Body of pancreas (tissue), 4 donors: ENCODE data around the gene KCNK2. TPM values are rescaled to one million over a fixed set of nuclear protein-coding genes. Genes with fewer than 3 reads are reported as not detected.

Experiments used
- ATAC-seq: fragments of 150-250 bp; one replicate; pipeline ENCODE4 v1.9.1; 2016
- DNase-seq, 4 donors: peaks; one replicate each; pipeline ENCODE4 v3.0.0-alpha.2; 2019
- H3K27ac ChIP-seq, 4 donors: fragments of 200-600 bp; sonication (generic); 1 replicate in 3 of 4; 2 replicates in 1 of 4; pipeline versions ENCODE4 v1.5.1 to v1.6.1; 2016 to 2019; ENCODE audit warnings: mild to moderate bottlenecking in 1 of 4, mixed read lengths in 1 of 4, moderate library complexity in 1 of 4
- H3K27me3 ChIP-seq, 2 donors: fragments of 200-600 bp; sonication (generic); one replicate each; pipeline ENCODE4 v1.6.0; 2016; ENCODE audit warnings: mild to moderate bottlenecking in 1 of 2
- H3K36me3 ChIP-seq, 2 donors: fragments of 200-600 bp; sonication (generic); replicated peaks in 1 of 2; 2 replicates each; pipeline ENCODE4 v1.5.1; 2016; ENCODE audit warnings: low read depth in 2 of 2; ENCODE audit not compliant: insufficient read depth in 1 of 2
- H3K4me1 ChIP-seq: fragments of 200-600 bp; sonication (generic); one replicate; pipeline ENCODE4 v1.6.0; 2016
- H3K4me3 ChIP-seq, 2 donors: fragments of 200-600 bp; sonication (generic); 1 replicate in 1 of 2; 2 replicates in 1 of 2; pipeline ENCODE4 v1.5.1; 2016 to 2019
- H3K9me3 ChIP-seq, 3 donors: fragments of 200-600 bp; sonication (generic); 1 replicate in 2 of 3; 2 replicates in 1 of 3; pipeline ENCODE4 v1.5.1; 2016
- POLR2A ChIP-seq, 3 donors: fragments of 450-650 bp; IDR thresholded peaks; one replicate each; pipeline ENCODE4 v1.6.1; 2016; ENCODE audit warnings: antibody characterized with exemption in 3 of 3, mild to moderate bottlenecking in 2 of 3
- WGBS, 2 donors: methylation state at CpG; one replicate each; pipeline ENCODE4 v1.1.5; 2017; 5-methylcytosine and 5-hydroxymethylcytosine counted together
- intact Hi-C: fragments of 100-400 bp; cut with DNase I; formaldehyde crosslinking; loops from one replicate; pipeline ENCODE4 v1.15.1; 2023
- total RNA-seq, 2 donors: library from RNA; depleted of rRNA; stranded (reverse); fragments of >200 nt; gene quantifications; one replicate each; pipeline ENCODE4 v1.1.0, GENCODE V29; 2016
- TF ChIP-seq, protein P1 (sequence below), 7 experiments: fragments of 450-650 bp in 4 of 7; fragments of 200-600 bp in 3 of 7; sonication (generic) in 3 of 7; IDR thresholded peaks; one replicate each; pipeline ENCODE4 v1.5.1; 2016 to 2019; ENCODE audit warnings: antibody characterized with exemption in 7 of 7

Gene KCNK2
- total RNA-seq, 2 donors from 2014 or later: 1.6 TPM; not detected in 1

DNA sequence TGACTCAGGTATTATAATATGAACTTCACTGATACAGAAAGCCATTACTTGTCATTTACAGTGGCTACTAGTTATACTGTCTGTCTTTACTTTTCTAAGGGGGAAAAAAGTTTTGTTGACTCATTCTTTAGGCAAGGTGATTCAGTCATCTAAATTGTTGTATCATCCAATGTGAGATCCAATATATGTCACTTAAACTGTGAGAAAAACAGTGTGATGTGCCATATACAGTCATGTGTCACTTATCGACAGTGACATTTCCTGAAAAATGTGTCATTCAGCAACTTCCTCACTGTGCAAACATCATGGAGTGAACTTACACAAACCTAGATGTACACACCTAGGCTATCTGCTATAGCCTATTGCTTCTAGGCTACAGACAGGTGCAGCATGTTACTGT is 57.6 kb downstream of the KCNK2 start:
- no peaks in the 10 kb centered on the region for H3K4me1 ChIP-seq
- H3K9me3 ChIP-seq: no peaks in the 10 kb centered on the region
- 75 to 89% methylated on average over 1 of the region's 1 CpG for WGBS, 2 donors
- H3K4me3 ChIP-seq: no peak overlapping the region
- no peaks in the 10 kb centered on the region for H3K27me3 ChIP-seq
- no peaks in the 10 kb centered on the region for H3K36me3 ChIP-seq
- no peak overlapping the region for H3K27ac ChIP-seq
- intact Hi-C loops: no loop called here
- DNase-seq: no peak
- TF ChIP-seq, protein P1, sequence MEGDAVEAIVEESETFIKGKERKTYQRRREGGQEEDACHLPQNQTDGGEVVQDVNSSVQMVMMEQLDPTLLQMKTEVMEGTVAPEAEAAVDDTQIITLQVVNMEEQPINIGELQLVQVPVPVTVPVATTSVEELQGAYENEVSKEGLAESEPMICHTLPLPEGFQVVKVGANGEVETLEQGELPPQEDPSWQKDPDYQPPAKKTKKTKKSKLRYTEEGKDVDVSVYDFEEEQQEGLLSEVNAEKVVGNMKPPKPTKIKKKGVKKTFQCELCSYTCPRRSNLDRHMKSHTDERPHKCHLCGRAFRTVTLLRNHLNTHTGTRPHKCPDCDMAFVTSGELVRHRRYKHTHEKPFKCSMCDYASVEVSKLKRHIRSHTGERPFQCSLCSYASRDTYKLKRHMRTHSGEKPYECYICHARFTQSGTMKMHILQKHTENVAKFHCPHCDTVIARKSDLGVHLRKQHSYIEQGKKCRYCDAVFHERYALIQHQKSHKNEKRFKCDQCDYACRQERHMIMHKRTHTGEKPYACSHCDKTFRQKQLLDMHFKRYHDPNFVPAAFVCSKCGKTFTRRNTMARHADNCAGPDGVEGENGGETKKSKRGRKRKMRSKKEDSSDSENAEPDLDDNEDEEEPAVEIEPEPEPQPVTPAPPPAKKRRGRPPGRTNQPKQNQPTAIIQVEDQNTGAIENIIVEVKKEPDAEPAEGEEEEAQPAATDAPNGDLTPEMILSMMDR (IDR thresholded peaks at IDR 0.05): no peak
- no peak for TF ChIP-seq POLR2A (IDR thresholded peaks at IDR 0.05)
- ATAC-seq: no peak

DNA sequence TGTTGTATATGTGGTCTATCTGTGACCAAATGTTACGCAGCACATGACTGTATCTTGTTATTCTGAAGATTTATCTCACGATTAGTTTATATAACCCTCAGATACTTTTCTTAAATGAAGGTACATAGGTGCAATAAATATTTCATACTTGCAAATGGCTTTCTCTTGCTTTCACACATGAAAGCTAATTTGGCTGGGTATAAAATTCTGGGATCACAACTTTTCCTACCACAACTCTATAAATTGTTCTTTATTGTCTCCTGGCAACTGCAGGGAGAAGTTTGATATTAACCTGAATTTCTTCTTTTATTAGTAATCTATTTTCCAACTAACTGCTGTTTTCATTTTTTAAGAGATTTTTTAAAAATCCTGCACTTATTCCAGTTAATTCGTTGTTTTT is 58.9 kb downstream of the KCNK2 start:
- TF ChIP-seq POLR2A (IDR thresholded peaks at IDR 0.05): no peak
- TF ChIP-seq, protein P1 (IDR thresholded peaks at IDR 0.05): no peak
- DNase-seq: no peak
- WGBS, 2 donors: 60 to 73% methylated on average over 3 of the region's 3 CpGs
- intact Hi-C loops: no loop called here
- ATAC-seq: no peak
- H3K9me3 ChIP-seq: no peaks in the 10 kb centered on the region
- H3K4me3 ChIP-seq: no peak overlapping the region
- peaks cover 6% of the 10 kb centered on the region for H3K4me1 ChIP-seq
- no peaks in the 10 kb centered on the region for H3K27me3 ChIP-seq
- no peak overlapping the region for H3K27ac ChIP-seq
- no peaks in the 10 kb centered on the region for H3K36me3 ChIP-seq

GRCh38 chr1:215143497-215143896 is 61.0 kb downstream of the KCNK2 start:
- intact Hi-C loops: no loop called here
- no peak for TF ChIP-seq POLR2A (IDR thresholded peaks at IDR 0.05)
- TF ChIP-seq, protein P1 (IDR thresholded peaks at IDR 0.05): no peak
- Histone ChIP-seq H3K27me3 (no peaks in the 10 kb centered on the region), H3K4me3 (no peak overlapping the region), H3K4me1 (peaks cover 7% of the 10 kb centered on the region), H3K27ac (no peak overlapping the region), H3K9me3 (no peaks in the 10 kb centered on the region), H3K36me3 (no peaks in the 10 kb centered on the region)
- WGBS, 2 donors: 71 to 72% methylated on average over 2 of the region's 2 CpGs
- ATAC-seq: no peak
- DNase-seq: no peak

GRCh38 chr1:215146240-215146975 is 63.9 kb downstream of the KCNK2 start:
- TF ChIP-seq, protein P1 (IDR thresholded peaks at IDR 0.05): peak in 5 of 7 experiments; percentile 23 to 45 (median 30)
- no peak for TF ChIP-seq POLR2A (IDR thresholded peaks at IDR 0.05)
- H3K9me3 ChIP-seq: no peaks in the 10 kb centered on the region
- intact Hi-C loops: no loop called here
- no peaks in the 10 kb centered on the region for H3K27me3 ChIP-seq
- H3K4me1 ChIP-seq: peaks cover 7% of the 10 kb centered on the region
- H3K27ac ChIP-seq: no peak overlapping the region
- H3K36me3 ChIP-seq: no peaks in the 10 kb centered on the region
- 40 to 45% methylated on average over 8 of the region's 8 CpGs for WGBS, 2 donors
- no peak overlapping the region for H3K4me3 ChIP-seq
- ATAC-seq: no peak
- peak in 3 of 4 donors; percentile 15 to 30 (median 22) for DNase-seq

- H3K27ac ChIP-seq: no peak overlapping the region
- no peak overlapping the region for H3K4me3 ChIP-seq
- no peaks in the 10 kb centered on the region for H3K36me3 ChIP-seq
- H3K4me1 ChIP-seq: peaks cover 7% of the 10 kb centered on the region
- H3K9me3 ChIP-seq: no peaks in the 10 kb centered on the region
- WGBS, 2 donors: 68 to 69% methylated on average over 3 of the region's 3 CpGs
- no peak for TF ChIP-seq POLR2A (IDR thresholded peaks at IDR 0.05)
- TF ChIP-seq, protein P1 (IDR thresholded peaks at IDR 0.05): no peak
- ATAC-seq (no peak), DNase-seq (no peak)
- H3K27me3 ChIP-seq: no peaks in the 10 kb centered on the region
- intact Hi-C loops: no loop called here
Measured at GRCh38 chr1:215147024-215147423, 64.5 kb downstream of the KCNK2 start.
